ENCODE measurements around the gene INHBB. TPM values are rescaled to one million over a fixed set of nuclear protein-coding genes. Genes with fewer than 3 reads are reported as not detected.

INHBB gene
- total and polyA plus RNA-seq, 9 of the 15 experiments (the other 6 are each of a cell fraction or from before 2014, with no cell fraction given), result not detected

DNA sequence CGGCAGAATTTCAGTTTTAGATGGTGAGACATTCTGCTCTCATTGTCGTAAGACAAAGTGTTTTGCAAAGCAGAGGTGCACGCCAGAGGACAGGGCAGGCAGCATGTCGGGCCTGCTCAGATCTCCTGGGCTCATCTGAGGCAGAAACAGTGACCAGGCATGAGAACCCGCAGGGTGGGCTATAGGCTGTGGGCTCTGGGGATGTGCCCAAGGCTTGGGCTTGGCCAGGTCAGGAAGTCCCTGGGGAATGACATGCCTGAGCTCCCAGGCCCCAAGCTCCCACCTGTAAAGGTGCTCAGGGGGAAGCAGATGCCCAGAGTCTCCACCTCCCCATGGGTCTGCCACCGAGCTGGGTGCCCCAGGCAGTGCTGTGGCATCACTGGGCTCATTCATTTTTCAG lies 35.3 kb downstream of the INHBB start (continued):
- TF ChIP-seq ZKSCAN3 (CRISPR knock-in tag; IDR thresholded peaks at IDR 0.05) (no peak), CCAR2 (IDR thresholded peaks at IDR 0.05; ENCODE audit: low read depth, low read length) (no peak), BCL6 (CRISPR knock-in tag; IDR thresholded peaks at IDR 0.05) (no peak), HDGF (IDR thresholded peaks at IDR 0.05) (no peak), PCBP1 (IDR thresholded peaks at IDR 0.05; ENCODE audit: low read depth, low read length, poor library complexity, severe bottlenecking) (no peak)

DNA sequence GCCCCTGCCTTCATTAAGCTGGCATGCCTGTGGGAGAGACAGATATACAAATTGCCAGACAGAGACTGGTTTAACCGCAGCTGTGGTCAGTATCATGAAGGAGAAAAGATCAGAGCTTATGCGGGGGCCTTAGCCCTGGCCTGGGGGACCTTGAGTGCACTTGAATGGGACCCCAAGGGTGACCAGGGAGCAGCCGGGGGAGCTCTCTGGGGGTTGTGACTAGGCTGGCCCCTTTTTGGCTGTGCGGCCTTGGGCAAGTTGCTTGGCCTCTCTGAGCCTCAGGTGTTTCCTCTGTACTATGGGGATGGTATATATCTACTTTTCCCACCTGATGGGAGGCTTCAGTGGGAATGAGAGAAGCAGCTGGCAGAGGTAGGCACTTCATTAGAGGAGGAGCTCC lies 35.7 kb downstream of the INHBB start:
- TF ChIP-seq ZFP36 (IDR thresholded peaks at IDR 0.05; ENCODE audit: low read depth, low read length, partially characterized antibody) (peak; percentile 28), NUFIP1 (IDR thresholded peaks at IDR 0.05; ENCODE audit: partially characterized antibody) (no peak)
- Histone ChIP-seq H3K9me3 (replicated peaks; ENCODE audit: control insufficient read depth, insufficient read depth, low read depth, low read length) (no peaks in the 10 kb centered on the region), H3K27me3 (ENCODE audit: control insufficient read depth in 2 of 2, insufficient read depth in 2 of 2, low read length in 2 of 2) (peaks cover 0 to 55% of the 10 kb centered on the region in 2 experiments; a peak in 3 of 5 replicates), H4K20me1 (replicated peaks; ENCODE audit: control insufficient read depth, insufficient read depth, low read length) (peaks cover 11% of the 10 kb centered on the region), H3K36me3 (ENCODE audit: control insufficient read depth, insufficient read depth, low read length) (no peaks in the 10 kb centered on the region), H3K9ac (ENCODE audit: insufficient read depth in 1 of 2, low read depth in 2 of 2, low read length in 2 of 2) (no peak overlapping the region), H3K9me1 (ENCODE audit: control insufficient read depth, insufficient read depth, low read length) (no peaks in the 10 kb centered on the region), H3K4me1 (replicated peaks in 1 of 2; ENCODE audit: control insufficient read depth in 2 of 2, insufficient read depth in 2 of 2, low read length in 2 of 2) (no peaks in the 10 kb centered on the region; a peak in 1 of 5 replicates), H3K4me2 (ENCODE audit: insufficient read depth, low read length) (no peak overlapping the region), H3K4me3 (no peak overlapping the region), H2AFZ (ENCODE audit: low read depth, low read length) (no peak overlapping the region), H3K79me2 (ENCODE audit: control insufficient read depth, insufficient read depth, low read length) (no peaks in the 10 kb centered on the region), H3K27ac (ENCODE audit: extremely low read depth, low read depth, low read length) (no peak overlapping the region)
- FAIRE-seq (no peak), DNase-seq (ENCODE audit: extremely low read depth in 1 of 4, low spot score in 3 of 4) (no peak), ATAC-seq (no peak)
- ChIA-PET CTCF (ENCODE audit: low intra/inter-chr PET ratio) (no interaction called here), POLR2A (interaction anchor here (0.6 to 1.2 kb wide), 2 partner anchors 8 to 14 kb away, joined by 3 read pairs; no protein-coding TSS in a partner anchor)
- no TSS peak for BruUV-seq (replicated peaks)
- in situ Hi-C loops (cut with MboI), result no loop called here
- WGBS (ENCODE audit: insufficient coverage, low coverage, missing lambda C conversion rate), result 0% methylated on average over 4 of the region's 4 CpGs
- intact Hi-C loops (cut with micrococcal nuclease), result no loop called here

Measured in K562 (cell line).